ENCODE data around the gene GCSAML. TPM values are rescaled to one million over a fixed set of nuclear protein-coding genes. Genes with fewer than 3 reads are reported as not detected.

The GCSAML gene
- total and polyA plus RNA-seq, 11 donors: 0.04 to 0.34 (median 0.07) TPM; not detected in 6

DNA sequence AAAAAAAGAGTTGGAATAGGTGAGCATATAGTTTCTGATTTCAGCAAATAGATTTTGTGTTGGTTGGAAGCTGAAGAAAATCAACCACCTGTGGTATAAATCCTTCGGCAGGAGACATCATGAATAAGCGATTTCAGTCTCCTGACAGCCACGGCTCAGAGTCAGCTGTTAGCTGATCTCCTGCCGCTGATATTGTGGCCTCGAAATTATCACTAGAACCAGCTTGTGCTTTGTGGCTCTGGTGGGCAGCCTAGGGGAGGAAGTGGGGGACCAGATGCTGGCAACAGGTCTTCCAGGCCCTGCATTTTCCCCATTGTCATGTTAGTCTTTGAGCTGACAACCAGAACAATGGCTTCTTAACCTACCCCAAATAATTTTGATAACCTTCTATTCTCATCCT lies 842 bp upstream of the GCSAML start:
- H3K36me3 ChIP-seq: no peaks in the 10 kb centered on the region
- intact Hi-C loops (cut with DNase I): no loop called here
- ATAC-seq (no peak), DNase-seq (no peak)
- no peak overlapping the region for H3K4me3 ChIP-seq
- no peak for TF ChIP-seq POLR2A (IDR thresholded peaks at IDR 0.05)
- no peak for TF ChIP-seq CTCF (IDR thresholded peaks at IDR 0.05)
- peaks cover 0 to 4% (median 0%) of the 10 kb centered on the region in 12 donors for H3K4me1 ChIP-seq
- no peak overlapping the region for H3K27ac ChIP-seq
- no peaks in the 10 kb centered on the region for H3K27me3 ChIP-seq
- 48 to 55% (median 51%) methylated on average over 5 of the region's 5 CpGs for WGBS, 4 donors
- H3K9me3 ChIP-seq: no peaks in the 10 kb centered on the region

- DNase-seq: no peak
- Histone ChIP-seq H3K4me3 (no peak overlapping the region), H3K9me3 (peaks cover 0 to 5% (median 0%) of the 10 kb centered on the region in 12 donors), H3K36me3 (no peaks in the 10 kb centered on the region), H3K27ac (no peak overlapping the region), H3K27me3 (no peaks in the 10 kb centered on the region), H3K4me1 (peaks cover 0 to 4% (median 0%) of the 10 kb centered on the region in 12 donors)
- 11 to 32% (median 25%) methylated on average over 1 of the region's 1 CpG for WGBS, 4 donors
- intact Hi-C loops (cut with DNase I): no loop called here
- no peak for TF ChIP-seq CTCF (IDR thresholded peaks at IDR 0.05)
- no peak for TF ChIP-seq POLR2A (IDR thresholded peaks at IDR 0.05)
- no peak for ATAC-seq
Measured at GRCh38 chr1:247551721-247552120, 2.8 kb downstream of the GCSAML start.

GRCh38 chr1:247552231-247552630 lies 3.3 kb downstream of the GCSAML start:
- ATAC-seq (no peak), DNase-seq (no peak)
- intact Hi-C loops (cut with DNase I): no loop called here
- H3K27ac ChIP-seq: no peak overlapping the region
- H3K9me3 ChIP-seq: peaks cover 0 to 5% (median 0%) of the 10 kb centered on the region in 12 donors
- TF ChIP-seq CTCF (IDR thresholded peaks at IDR 0.05): no peak
- no peak for TF ChIP-seq POLR2A (IDR thresholded peaks at IDR 0.05)
- H3K36me3 ChIP-seq: no peaks in the 10 kb centered on the region
- no peaks in the 10 kb centered on the region for H3K27me3 ChIP-seq
- H3K4me3 ChIP-seq: no peak overlapping the region
- 63 to 80% (median 72%) methylated on average over 2 of the region's 2 CpGs for WGBS, 4 donors
- peaks cover 0 to 4% (median 0%) of the 10 kb centered on the region in 12 donors for H3K4me1 ChIP-seq

DNA sequence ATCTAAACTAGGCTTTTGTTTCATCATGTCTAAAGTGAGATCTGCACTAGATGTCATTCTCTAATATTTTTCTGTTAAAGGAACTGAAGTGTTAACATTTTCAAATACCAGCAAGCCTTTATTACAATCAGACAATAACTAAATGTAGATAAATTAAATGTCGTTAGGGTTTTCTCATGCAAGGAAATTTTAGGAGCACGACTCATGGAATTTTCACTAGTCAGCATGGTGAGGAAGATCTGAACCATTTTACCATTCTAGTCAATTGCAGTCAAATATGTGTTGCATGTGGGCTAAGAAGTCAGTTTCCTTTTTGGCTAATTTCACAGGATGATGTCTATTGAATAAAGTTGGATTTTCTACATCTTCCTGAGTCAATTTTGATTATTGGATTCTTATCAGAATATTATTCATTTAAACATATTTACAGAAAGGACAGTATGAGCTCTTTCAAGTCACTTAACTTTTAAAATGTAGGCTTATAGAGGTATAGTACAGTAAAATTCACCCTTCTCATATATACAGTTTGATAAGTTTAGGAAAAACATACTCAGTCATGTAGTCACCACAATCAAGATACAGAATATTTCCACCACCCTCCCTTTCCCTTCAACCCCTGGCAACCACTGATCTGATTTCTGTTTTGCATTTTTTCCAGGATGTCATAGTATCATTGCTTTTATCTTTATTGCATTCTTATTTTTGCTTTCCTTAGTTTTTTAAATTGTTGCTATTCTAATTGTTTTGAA lies 9.2 kb downstream of the GCSAML start:
- no peaks in the 10 kb centered on the region for H3K4me1 ChIP-seq
- peaks cover 0 to 5% (median 0%) of the 10 kb centered on the region in 12 donors for H3K9me3 ChIP-seq
- no peak for ATAC-seq
- H3K27ac ChIP-seq: no peak overlapping the region
- no peaks in the 10 kb centered on the region for H3K27me3 ChIP-seq
- 60 to 66% (median 62%) methylated on average over 2 of the region's 2 CpGs for WGBS, 4 donors
- no peaks in the 10 kb centered on the region for H3K36me3 ChIP-seq
- H3K4me3 ChIP-seq: no peak overlapping the region
- no peak for DNase-seq
- intact Hi-C loops (cut with DNase I): no loop called here
- TF ChIP-seq POLR2A (IDR thresholded peaks at IDR 0.05): no peak
